ENCODE measurements around the gene C2CD2. TPM values are rescaled to one million over a fixed set of nuclear protein-coding genes. Genes with fewer than 3 reads are reported as not detected.

Gene C2CD2
- total and polyA plus RNA-seq, 2 donors (not counting 1 experiment from before 2014, with no cell fraction given) = 6.8 to 11.9 TPM

GRCh38 chr21:41871293-41872030 lies 82.4 kb downstream of the C2CD2 start:
- H3K4me3 Mint-ChIP-seq = no peak overlapping the region
- 96% methylated on average over 13 of the region's 15 CpGs for WGBS (ENCODE audit: insufficient coverage)

More at GRCh38 chr21:41871293-41872030, 82.4 kb downstream of the C2CD2 start:
- no peak for ATAC-seq (ENCODE audit: low read depth)
- H3K4me2 ChIP-seq (replicated peaks; ENCODE audit: low read depth, low read length, poor library complexity, severe bottlenecking) = no peak overlapping the region
- H3K9ac ChIP-seq (ENCODE audit: low read length) = no peak overlapping the region
- H3K79me2 ChIP-seq (ENCODE audit: control insufficient read depth, insufficient read depth, low read length) = peaks cover 80% of the 10 kb centered on the region
- H3K27ac ChIP-seq (ENCODE audit: low read length in 2 of 2) = no peak overlapping the region
- H4K20me1 ChIP-seq (ENCODE audit: control insufficient read depth, insufficient read depth, low read length, poor library complexity, severe bottlenecking) = peaks cover 45% of the 10 kb centered on the region
- no peak for DNase-seq
- no peaks in the 10 kb centered on the region for H3K27me3 Mint-ChIP-seq
- no peak overlapping the region for H3K27ac Mint-ChIP-seq
- H3K36me3 ChIP-seq (replicated peaks in 1 of 2; ENCODE audit: control extremely low read depth in 1 of 2, control insufficient read depth in 1 of 2, extremely low read depth in 1 of 2, insufficient read depth in 2 of 2, low read length in 1 of 2) = peaks cover 0 to 6% of the 10 kb centered on the region in 2 experiments
- ChIA-PET CTCF (interaction anchor here (1.3 kb wide), 1 partner anchor 246 kb away, joined by 4 read pairs; no protein-coding TSS in a partner anchor), POLR2A (no interaction called here)
- H3K4me1 ChIP-seq (ENCODE audit: control insufficient read depth in 2 of 2, insufficient read depth in 2 of 2, low read length in 2 of 2) = peaks cover 13 to 16% of the 10 kb centered on the region in 2 donors
- TF ChIP-seq EZH2 (IDR thresholded peaks at IDR 0.05; ENCODE audit: borderline replicate concordance, insufficient read depth, low read depth, low read length, poor library complexity, severe bottlenecking) = no peak
- no peak for TF ChIP-seq CTCF (IDR thresholded peaks at IDR 0.05)
- intact Hi-C loops (cut with micrococcal nuclease) = no loop called here
- H3K9me3 ChIP-seq (ENCODE audit: control extremely low read depth in 1 of 3, control insufficient read depth in 2 of 3, insufficient read depth in 1 of 3, low read length in 2 of 3) = no peaks in the 10 kb centered on the region
- H3K4me1 Mint-ChIP-seq = peaks cover 40% of the 10 kb centered on the region
- no peak overlapping the region for H3K4me3 ChIP-seq (ENCODE audit: control extremely low read depth in 1 of 5, extremely low read depth in 1 of 5, insufficient read depth in 1 of 5, low read depth in 2 of 5, low read length in 4 of 5)
- H2AFZ ChIP-seq (ENCODE audit: insufficient read depth, low read depth, low read length, poor library complexity, severe bottlenecking) = no peak overlapping the region
- H3K27me3 ChIP-seq (replicated peaks in 1 of 4; ENCODE audit: control extremely low read depth in 1 of 4, control insufficient read depth in 3 of 4, insufficient read depth in 4 of 4, low read length in 3 of 4) = no peaks in the 10 kb centered on the region
- no peaks in the 10 kb centered on the region for H3K9me3 Mint-ChIP-seq (ENCODE audit: insufficient read depth)
